Ecto neural progenitor cell (in vitro differentiated cells): ENCODE measurements around the gene C3orf38.
"Not testable (repeated sequence)": the region's sequence is repeated elsewhere in the genome, so short reads cannot be mapped to it uniquely, and the experiment has no call there.

ENCODE experiments used
- DNase-seq: peaks from one replicate; pipeline ENCODE4 v3.0.0-alpha.2; 2018; ENCODE audit warnings: low spot score

The C3orf38 gene

GRCh38 chr3:88166419-88166971, 16.7 kb downstream of the C3orf38 start:
- no peak for DNase-seq

- no peak for DNase-seq
These were observed 17.4 kb downstream of the C3orf38 start for GRCh38 chr3:88167173-88167572.

GRCh38 chr3:88167704-88168103, 17.9 kb downstream of the C3orf38 start:
- DNase-seq = no peak

GRCh38 chr3:88168171-88168570, 18.4 kb downstream of the C3orf38 start:
- no peak for DNase-seq

GRCh38 chr3:88180398-88180999, 30.7 kb downstream of the C3orf38 start:
- DNase-seq = no peak

GRCh38 chr3:88182165-88182918, 32.6 kb downstream of the C3orf38 start:
- not testable (repeated sequence) for DNase-seq

GRCh38 chr3:88188436-88188835, 38.7 kb downstream of the C3orf38 start:
- no peak for DNase-seq

GRCh38 chr3:88189361-88189810, 39.6 kb downstream of the C3orf38 start:
- no peak for DNase-seq

GRCh38 chr3:88191872-88192409, 42.2 kb downstream of the C3orf38 start:
- DNase-seq = no peak

GRCh38 chr3:88192631-88193030, 42.9 kb downstream of the C3orf38 start:
- DNase-seq = no peak

GRCh38 chr3:88195951-88196434, 46.2 kb downstream of the C3orf38 start:
- no peak for DNase-seq

- DNase-seq = no peak
These were observed 48.4 kb downstream of the C3orf38 start for GRCh38 chr3:88198121-88198520.

GRCh38 chr3:88203642-88204055, 53.9 kb downstream of the C3orf38 start:
- peak; percentile 79 for DNase-seq
